H1 (cell line): ENCODE measurements around the gene HELQ.

Experiments
- CBX5 ChIP-seq: fragments of 300-800, 300-1000 bp; sonication (generic); IDR thresholded peaks from 2 replicates; pipeline ENCODE4 v1.7.1; 2016; ENCODE audit warnings: antibody characterized with exemption, low read length, low read depth
- CBX8 ChIP-seq: fragments of 300-800, 300-1000 bp; sonication (generic); IDR thresholded peaks from 2 replicates; pipeline ENCODE4 v1.7.1; 2016; ENCODE audit warnings: low read depth, low read length, borderline replicate concordance
- CEBPB ChIP-seq: IDR thresholded peaks from 2 replicates; pipeline ENCODE4 v1.6.1; 2012; ENCODE audit warnings: low read depth, low read length
- CHD2 ChIP-seq: IDR thresholded peaks from 2 replicates; pipeline ENCODE4 v1.6.1; 2012; ENCODE audit warnings: low read length, improper control_type of control experiment
- CREB1 ChIP-seq: IDR thresholded peaks from 2 replicates; pipeline ENCODE4 v1.6.1; 2012; ENCODE audit warnings: inconsistent platforms
- POLR2A ChIP-seq, 2 experiments: IDR thresholded peaks; 1 replicate in 1 of 2; 2 replicates in 1 of 2; pipeline ENCODE4 v1.6.1; 2011; ENCODE audit warnings: low read depth in 2 of 2, low read length in 2 of 2, mild to moderate bottlenecking in 2 of 2; ENCODE audit errors: control extremely low read depth in 1 of 2
- POLR2AphosphoS5 ChIP-seq: IDR thresholded peaks from 2 replicates; pipeline ENCODE4 v1.6.1; 2011; ENCODE audit warnings: low read depth, low read length
- RBBP5 ChIP-seq: IDR thresholded peaks from 2 replicates; pipeline ENCODE4 v1.7.1; 2012; ENCODE audit warnings: low read depth, mild to moderate bottlenecking, inconsistent platforms, low read length, moderate library complexity, borderline replicate concordance
- ZNF274 ChIP-seq: IDR thresholded peaks from 2 replicates; pipeline ENCODE4 v1.7.0; 2012; ENCODE audit warnings: low read length, borderline replicate concordance; ENCODE audit errors: extremely low read depth
- TF ChIP-seq, protein P1 (sequence below), 3 experiments: IDR thresholded peaks; 1 replicate in 2 of 3; 2 replicates in 1 of 3; pipeline versions ENCODE4 v1.5.1 to v1.6.1; 2011; ENCODE audit warnings: low read length in 3 of 3, mild to moderate bottlenecking in 3 of 3, inconsistent platforms in 2 of 3, low read depth in 1 of 3, moderate library complexity in 1 of 3; ENCODE audit not compliant: insufficient read depth in 1 of 3; ENCODE audit errors: control extremely low read depth in 1 of 3
- TF ChIP-seq, protein P2 (sequence below): IDR thresholded peaks from 2 replicates; pipeline ENCODE4 v1.6.1; 2011; ENCODE audit warnings: low read length, improper control_type of control experiment

DNA sequence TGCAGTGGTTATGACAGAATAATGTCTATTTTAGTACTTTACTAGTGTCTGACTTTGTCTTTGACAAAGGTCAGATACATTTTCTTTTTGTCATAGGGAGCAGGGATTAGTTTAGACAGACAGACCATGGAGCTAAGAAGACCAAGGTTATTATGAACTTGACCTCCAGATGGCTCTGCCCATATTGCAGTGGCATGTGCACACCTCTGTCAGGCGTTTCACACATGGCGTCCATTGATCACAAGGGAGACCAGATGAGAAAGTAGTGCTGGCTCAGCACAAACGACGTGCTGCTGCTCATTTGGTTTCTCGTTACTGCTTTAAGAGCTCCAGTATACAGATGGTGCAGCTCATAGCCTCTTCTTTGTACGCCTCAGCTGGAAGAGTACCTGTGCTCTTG lies 64.7 kb downstream of the HELQ start:
- TF ChIP-seq, protein P1, sequence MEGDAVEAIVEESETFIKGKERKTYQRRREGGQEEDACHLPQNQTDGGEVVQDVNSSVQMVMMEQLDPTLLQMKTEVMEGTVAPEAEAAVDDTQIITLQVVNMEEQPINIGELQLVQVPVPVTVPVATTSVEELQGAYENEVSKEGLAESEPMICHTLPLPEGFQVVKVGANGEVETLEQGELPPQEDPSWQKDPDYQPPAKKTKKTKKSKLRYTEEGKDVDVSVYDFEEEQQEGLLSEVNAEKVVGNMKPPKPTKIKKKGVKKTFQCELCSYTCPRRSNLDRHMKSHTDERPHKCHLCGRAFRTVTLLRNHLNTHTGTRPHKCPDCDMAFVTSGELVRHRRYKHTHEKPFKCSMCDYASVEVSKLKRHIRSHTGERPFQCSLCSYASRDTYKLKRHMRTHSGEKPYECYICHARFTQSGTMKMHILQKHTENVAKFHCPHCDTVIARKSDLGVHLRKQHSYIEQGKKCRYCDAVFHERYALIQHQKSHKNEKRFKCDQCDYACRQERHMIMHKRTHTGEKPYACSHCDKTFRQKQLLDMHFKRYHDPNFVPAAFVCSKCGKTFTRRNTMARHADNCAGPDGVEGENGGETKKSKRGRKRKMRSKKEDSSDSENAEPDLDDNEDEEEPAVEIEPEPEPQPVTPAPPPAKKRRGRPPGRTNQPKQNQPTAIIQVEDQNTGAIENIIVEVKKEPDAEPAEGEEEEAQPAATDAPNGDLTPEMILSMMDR (IDR thresholded peaks at IDR 0.05; ENCODE audit: control extremely low read depth in 1 of 3, insufficient read depth in 1 of 3, low read depth in 1 of 3, low read length in 3 of 3), result no peak
- TF ChIP-seq CEBPB (no peak), CBX8 (no peak), POLR2AphosphoS5 (no peak), POLR2A (IDR thresholded peaks at IDR 0.05; ENCODE audit: control extremely low read depth in 1 of 2, low read depth in 2 of 2, low read length in 2 of 2) (no peak), RBBP5 (no peak), CBX5 (no peak), CHD2 (no peak), CREB1 (no peak), ZNF274 (no peak)
- TF ChIP-seq, protein P2, sequence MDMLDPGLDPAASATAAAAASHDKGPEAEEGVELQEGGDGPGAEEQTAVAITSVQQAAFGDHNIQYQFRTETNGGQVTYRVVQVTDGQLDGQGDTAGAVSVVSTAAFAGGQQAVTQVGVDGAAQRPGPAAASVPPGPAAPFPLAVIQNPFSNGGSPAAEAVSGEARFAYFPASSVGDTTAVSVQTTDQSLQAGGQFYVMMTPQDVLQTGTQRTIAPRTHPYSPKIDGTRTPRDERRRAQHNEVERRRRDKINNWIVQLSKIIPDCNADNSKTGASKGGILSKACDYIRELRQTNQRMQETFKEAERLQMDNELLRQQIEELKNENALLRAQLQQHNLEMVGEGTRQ, result no peak
